NCI-H345 (cell line): Measurements from ENCODE around the gene TTBK2.
"Not testable (repeated sequence)": the region's sequence is repeated elsewhere in the genome, so short reads cannot be mapped to it uniquely, and the experiment has no call there.

Source experiments
- DNase-seq: peaks from one replicate; lab custom pipeline; 2025; lab: John Stamatoyannopoulos, UW

Gene TTBK2

GRCh38 chr15:42908538-42908937 lies 12.0 kb downstream of the TTBK2 start:
- DNase-seq = no peak

GRCh38 chr15:42903388-42904324 lies 16.9 kb downstream of the TTBK2 start:
- DNase-seq = no peak

GRCh38 chr15:42893911-42894310 lies 26.7 kb downstream of the TTBK2 start:
- not testable (repeated sequence) for DNase-seq

GRCh38 chr15:42891569-42891968 lies 29.0 kb downstream of the TTBK2 start:
- no peak for DNase-seq

- no peak for DNase-seq
Measured at GRCh38 chr15:42890161-42890913, 30.2 kb downstream of the TTBK2 start.

- not testable (repeated sequence) for DNase-seq
Measured at GRCh38 chr15:42887384-42887783, 33.2 kb downstream of the TTBK2 start.

- DNase-seq = no peak
Measured at GRCh38 chr15:42880121-42880520, 40.5 kb downstream of the TTBK2 start.

GRCh38 chr15:42879443-42879842 lies 41.1 kb downstream of the TTBK2 start:
- peak; percentile 15 for DNase-seq

GRCh38 chr15:42876224-42876623 lies 44.4 kb downstream of the TTBK2 start:
- no peak for DNase-seq

- DNase-seq = no peak
Measured at GRCh38 chr15:42868683-42869082, 51.9 kb downstream of the TTBK2 start.

GRCh38 chr15:42863572-42864239 lies 56.9 kb downstream of the TTBK2 start:
- no peak for DNase-seq

GRCh38 chr15:42858999-42859789 lies 61.4 kb downstream of the TTBK2 start:
- no peak for DNase-seq

GRCh38 chr15:42858540-42858939 lies 62.0 kb downstream of the TTBK2 start:
- no peak for DNase-seq

GRCh38 chr15:42854576-42854975 lies 66.0 kb downstream of the TTBK2 start:
- no peak for DNase-seq

- no peak for DNase-seq
Measured at GRCh38 chr15:42849836-42850235, 70.7 kb downstream of the TTBK2 start.

GRCh38 chr15:42848846-42849245 lies 71.7 kb downstream of the TTBK2 start:
- DNase-seq = no peak

- DNase-seq = no peak
Measured at GRCh38 chr15:42846647-42847046, 73.9 kb downstream of the TTBK2 start.

GRCh38 chr15:42845581-42845980 lies 75.0 kb downstream of the TTBK2 start:
- no peak for DNase-seq

GRCh38 chr15:42843699-42844098 lies 76.9 kb downstream of the TTBK2 start:
- DNase-seq = no peak

GRCh38 chr15:42836251-42836650 lies 84.3 kb downstream of the TTBK2 start:
- no peak for DNase-seq

GRCh38 chr15:42832576-42832975 lies 88.0 kb downstream of the TTBK2 start:
- no peak for DNase-seq
